Thoracic aorta (tissue), 2 donors: ENCODE data around the gene PPP1R12C. TPM values are rescaled to one million over a fixed set of nuclear protein-coding genes. Genes with fewer than 3 reads are reported as not detected.

Experiments
- ATAC-seq: fragments of 150-250 bp; one replicate; pipeline ENCODE4 v1.8.0; 2017; ENCODE audit warnings: low read depth; ENCODE audit not compliant: insufficient number of reproducible peaks, low FRiP score
- DNase-seq: peaks from one replicate; pipeline ENCODE4 v3.0.0-alpha.2; 2020; ENCODE audit warnings: low spot score
- H3K27ac ChIP-seq, 2 donors: fragments of 200-600 bp; sonication (generic); 1 replicate in 1 of 2; 2 replicates in 1 of 2; pipeline ENCODE4 v1.5.1; 2016; ENCODE audit warnings: mild to moderate bottlenecking in 2 of 2, moderate library complexity in 2 of 2
- H3K27me3 ChIP-seq: fragments of 200-600 bp; sonication (generic); replicated peaks from 2 replicates; pipeline ENCODE4 v1.6.0; 2016; ENCODE audit warnings: mild to moderate bottlenecking; ENCODE audit not compliant: insufficient read depth
- H3K36me3 ChIP-seq: fragments of 200-600 bp; sonication (generic); one replicate; pipeline ENCODE4 v1.5.1; 2016
- H3K4me1 ChIP-seq, 2 donors: fragments of 200-600 bp; sonication (generic); 1 replicate in 1 of 2; 2 replicates in 1 of 2; pipeline versions ENCODE4 v1.5.1 to v1.6.0; 2016; ENCODE audit warnings: low read depth in 2 of 2, mild to moderate bottlenecking in 1 of 2; ENCODE audit not compliant: control insufficient read depth in 1 of 2
- H3K4me3 ChIP-seq: fragments of 200-600 bp; sonication (generic); 2 replicates; pipeline ENCODE4 v1.5.1; 2016; ENCODE audit warnings: mild to moderate bottlenecking
- H3K9me3 ChIP-seq: fragments of 200-600 bp; sonication (generic); 2 replicates; pipeline ENCODE4 v1.5.1; 2016
- total RNA-seq, 2 donors: library from RNA; depleted of rRNA; stranded (reverse); fragments of >200 nt; gene quantifications; one replicate each; pipeline versions ENCODE4 v1.1.0 to v1.2.3, GENCODE V29; 2016
- TF ChIP-seq, protein P1 (sequence below): fragments of 200-600 bp; sonication (generic); IDR thresholded peaks from one replicate; pipeline ENCODE4 v1.5.1; 2019; ENCODE audit warnings: antibody characterized with exemption

The PPP1R12C gene
- total RNA-seq, 2 donors from 2014 or later: 194 to 250 TPM

DNA sequence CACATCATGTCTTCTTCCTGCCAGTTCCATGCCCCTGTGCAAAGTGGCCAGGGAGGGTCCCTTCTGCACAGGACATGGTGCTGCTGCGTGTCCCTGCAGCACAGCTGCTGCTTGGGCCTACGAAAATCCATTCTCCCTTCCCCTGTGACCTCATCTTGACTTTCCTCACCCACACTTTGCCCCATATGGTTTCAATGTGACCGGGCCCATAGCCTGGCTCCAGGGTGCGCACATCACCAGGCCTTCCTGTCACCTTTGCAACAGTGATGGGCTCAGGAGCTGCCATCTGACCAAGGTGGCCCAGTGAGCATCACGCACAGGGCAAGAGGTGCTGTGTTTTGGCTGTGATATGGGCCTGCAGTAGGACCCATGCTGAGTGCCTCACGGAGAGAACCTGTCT lies 10.8 kb downstream of the PPP1R12C start:
- TF ChIP-seq, protein P1, sequence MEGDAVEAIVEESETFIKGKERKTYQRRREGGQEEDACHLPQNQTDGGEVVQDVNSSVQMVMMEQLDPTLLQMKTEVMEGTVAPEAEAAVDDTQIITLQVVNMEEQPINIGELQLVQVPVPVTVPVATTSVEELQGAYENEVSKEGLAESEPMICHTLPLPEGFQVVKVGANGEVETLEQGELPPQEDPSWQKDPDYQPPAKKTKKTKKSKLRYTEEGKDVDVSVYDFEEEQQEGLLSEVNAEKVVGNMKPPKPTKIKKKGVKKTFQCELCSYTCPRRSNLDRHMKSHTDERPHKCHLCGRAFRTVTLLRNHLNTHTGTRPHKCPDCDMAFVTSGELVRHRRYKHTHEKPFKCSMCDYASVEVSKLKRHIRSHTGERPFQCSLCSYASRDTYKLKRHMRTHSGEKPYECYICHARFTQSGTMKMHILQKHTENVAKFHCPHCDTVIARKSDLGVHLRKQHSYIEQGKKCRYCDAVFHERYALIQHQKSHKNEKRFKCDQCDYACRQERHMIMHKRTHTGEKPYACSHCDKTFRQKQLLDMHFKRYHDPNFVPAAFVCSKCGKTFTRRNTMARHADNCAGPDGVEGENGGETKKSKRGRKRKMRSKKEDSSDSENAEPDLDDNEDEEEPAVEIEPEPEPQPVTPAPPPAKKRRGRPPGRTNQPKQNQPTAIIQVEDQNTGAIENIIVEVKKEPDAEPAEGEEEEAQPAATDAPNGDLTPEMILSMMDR: no peak
- Histone ChIP-seq H3K4me1 (peaks cover 0 to 4% of the 10 kb centered on the region in 2 donors), H3K36me3 (peaks cover 25% of the 10 kb centered on the region), H3K27me3 (no peaks in the 10 kb centered on the region), H3K27ac (no peak overlapping the region), H3K4me3 (no peak overlapping the region), H3K9me3 (peaks cover 6% of the 10 kb centered on the region)
- ATAC-seq (no peak), DNase-seq (no peak)

- H3K36me3 ChIP-seq: peaks cover 30% of the 10 kb centered on the region
- TF ChIP-seq, protein P1: no peak
- DNase-seq (no peak), ATAC-seq (no peak)
- peaks cover 6% of the 10 kb centered on the region for H3K9me3 ChIP-seq
- H3K4me1 ChIP-seq: no peaks in the 10 kb centered on the region
- no peak overlapping the region for H3K27ac ChIP-seq
- no peaks in the 10 kb centered on the region for H3K27me3 ChIP-seq
- no peak overlapping the region for H3K4me3 ChIP-seq
Observed at GRCh38 chr19:55105237-55105636, 12.2 kb downstream of the PPP1R12C start.

GRCh38 chr19:55103190-55103589 lies 14.2 kb downstream of the PPP1R12C start:
- H3K4me1 ChIP-seq: no peaks in the 10 kb centered on the region
- peaks cover 47% of the 10 kb centered on the region for H3K36me3 ChIP-seq
- no peak for DNase-seq
- no peaks in the 10 kb centered on the region for H3K27me3 ChIP-seq
- H3K4me3 ChIP-seq: no peak overlapping the region
- peaks cover 6% of the 10 kb centered on the region for H3K9me3 ChIP-seq
- TF ChIP-seq, protein P1: no peak
- ATAC-seq: no peak
- no peak overlapping the region for H3K27ac ChIP-seq

GRCh38 chr19:55101261-55101660 lies 16.2 kb downstream of the PPP1R12C start:
- ATAC-seq (no peak), DNase-seq (no peak)
- no peaks in the 10 kb centered on the region for H3K27me3 ChIP-seq
- TF ChIP-seq, protein P1: no peak
- no peaks in the 10 kb centered on the region for H3K4me1 ChIP-seq
- H3K9me3 ChIP-seq: peaks cover 6% of the 10 kb centered on the region
- H3K27ac ChIP-seq: no peak overlapping the region
- peaks cover 51% of the 10 kb centered on the region for H3K36me3 ChIP-seq
- H3K4me3 ChIP-seq: no peak overlapping the region

- Histone ChIP-seq H3K36me3 (peaks cover 58% of the 10 kb centered on the region), H3K4me1 (no peaks in the 10 kb centered on the region), H3K27me3 (no peaks in the 10 kb centered on the region), H3K9me3 (peaks cover 6% of the 10 kb centered on the region), H3K27ac (no peak overlapping the region), H3K4me3 (no peak overlapping the region)
- TF ChIP-seq, protein P1: no peak
- ATAC-seq: no peak
- no peak for DNase-seq
Observed at GRCh38 chr19:55099557-55100506, 17.6 kb downstream of the PPP1R12C start.
